Activated CD4-positive, alpha-beta memory T cell treated with anti-CD3 and anti-CD28 coated beads, Interleukin-2, amount 10 ng/mL, durations not matched to agents 7 days and 5 days (primary cell): ENCODE measurements around the gene PAIP2. TPM values are rescaled to one million over a fixed set of nuclear protein-coding genes. Genes with fewer than 3 reads are reported as not detected.
"Not testable (repeated sequence)": the region's sequence is repeated elsewhere in the genome, so short reads cannot be mapped to it uniquely, and the experiment has no call there.

Experiments
- CTCF ChIA-PET: fragments of 350-600 bp; sonication (Branson Sonifier 250); formaldehyde crosslinking; loops from one replicate; lab custom pipeline; 2021; ENCODE audit warnings: antibody characterized with exemption, inconsistent platforms; lab: Charles Lee
- POLR2A ChIA-PET: fragments of 350-600 bp; sonication (Branson Sonifier 250); formaldehyde crosslinking; loops from one replicate; lab custom pipeline; 2021; ENCODE audit warnings: antibody characterized with exemption; lab: Charles Lee
- DNase-seq: peaks from one replicate; pipeline ENCODE4 v3.0.0-alpha.2; 2020
- H3K27ac Mint-ChIP-seq: one replicate; pipeline ENCODE4 v1.8.0; 2021; ENCODE audit warnings: mild to moderate bottlenecking, mixed read lengths
- H3K27me3 Mint-ChIP-seq: one replicate; pipeline ENCODE4 v1.8.0; 2021; ENCODE audit warnings: mixed read lengths
- H3K36me3 Mint-ChIP-seq: one replicate; pipeline ENCODE4 v1.8.0; 2021; ENCODE audit warnings: low read depth, mixed read lengths
- H3K4me1 Mint-ChIP-seq: one replicate; pipeline ENCODE4 v1.8.0; 2021; ENCODE audit warnings: mixed read lengths
- H3K4me3 Mint-ChIP-seq: one replicate; pipeline ENCODE4 v1.8.0; 2021; ENCODE audit warnings: mild to moderate bottlenecking, mixed read lengths
- H3K9me3 Mint-ChIP-seq: one replicate; pipeline ENCODE4 v1.8.0; 2021; ENCODE audit warnings: mixed read lengths
- total RNA-seq, 2 experiments: library from RNA; stranded (reverse); gene quantifications; one replicate each; pipeline ENCODE4 v1.2.3, GENCODE V29; 2021

PAIP2 gene
- total RNA-seq, 2 experiments from 2014 or later: 127 to 130 TPM

DNA sequence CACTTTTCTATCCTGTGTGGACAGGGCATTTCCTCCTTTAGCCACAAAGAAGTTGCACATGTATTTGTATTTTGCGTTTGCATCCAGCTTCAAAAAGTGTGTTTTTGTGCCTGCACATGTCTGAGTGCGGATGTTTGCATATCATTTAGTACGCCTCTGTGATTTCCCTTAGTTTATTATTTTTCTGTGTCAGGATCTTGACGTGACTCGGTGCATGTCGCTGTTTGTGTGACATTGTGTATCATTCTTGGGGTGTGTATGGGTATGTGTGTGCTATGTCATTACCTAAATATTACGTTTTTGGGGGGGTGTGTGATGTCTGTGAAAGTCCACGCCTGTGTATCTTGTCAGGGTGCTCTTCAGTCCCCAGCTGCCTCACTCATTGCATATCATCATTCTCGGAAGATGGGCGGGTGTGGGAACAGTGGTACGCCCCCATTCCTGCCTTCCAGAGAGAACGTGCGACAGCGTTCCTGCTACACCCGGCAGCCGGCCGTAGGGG is 416 bp upstream of the PAIP2 start:
- Mint-ChIP-seq H3K4me1 (peaks cover 49% of the 10 kb centered on the region), H3K9me3 (no peaks in the 10 kb centered on the region), H3K27me3 (no peaks in the 10 kb centered on the region), H3K27ac (peak overlapping the region; percentile 99), H3K4me3 (peak overlapping the region; percentile 98), H3K36me3 (peaks cover 25% of the 10 kb centered on the region)
- no peak for DNase-seq
- POLR2A ChIA-PET: interaction anchor here (0.8 to 3.8 kb wide), 37 partner anchors 9 to 793 kb away, joined by 3 to 122 read pairs (median 6); partner anchors contain the start of genes HSPA9, MATR3, MZB1 and PROB1
- CTCF ChIA-PET: interaction anchor here (0.8 to 3.2 kb wide), 14 partner anchors 8 to 798 kb away, joined by 3 to 23 read pairs (median 5); partner anchors contain the start of genes ETF1, MATR3 and MZB1

DNA sequence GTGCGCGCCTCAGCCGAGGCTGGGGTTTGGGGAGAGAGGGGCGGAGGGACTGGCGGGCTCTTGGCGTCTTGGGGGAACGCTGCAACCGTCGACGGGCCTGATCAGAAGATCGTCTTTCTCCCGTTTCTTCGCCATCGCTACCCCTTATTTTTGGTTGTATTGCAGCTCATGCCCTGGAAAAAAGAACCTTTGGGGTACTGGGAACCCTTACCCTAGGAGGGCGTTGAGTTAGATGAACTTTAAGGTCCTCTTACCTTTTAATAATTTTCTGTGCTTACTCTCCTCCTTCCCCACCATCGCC is 719 bp downstream of the PAIP2 start:
- peaks cover 29% of the 10 kb centered on the region for H3K36me3 Mint-ChIP-seq
- DNase-seq: no peak
- H3K4me1 Mint-ChIP-seq: peaks cover 49% of the 10 kb centered on the region
- peak overlapping the region; percentile 98 for H3K4me3 Mint-ChIP-seq
- ChIA-PET CTCF (interaction anchor here (0.7 to 3.2 kb wide), 14 partner anchors 9 to 553 kb away, joined by 3 to 23 read pairs (median 5); partner anchors contain the start of genes MATR3 and MZB1), POLR2A (interaction anchor here (0.7 to 3.8 kb wide), 44 partner anchors 9 to 799 kb away, joined by 3 to 122 read pairs (median 6); partner anchors contain the start of genes ETF1, HSPA9, MATR3 and MZB1)
- peak overlapping the region; percentile 99 for H3K27ac Mint-ChIP-seq
- no peaks in the 10 kb centered on the region for H3K9me3 Mint-ChIP-seq
- no peaks in the 10 kb centered on the region for H3K27me3 Mint-ChIP-seq

DNA sequence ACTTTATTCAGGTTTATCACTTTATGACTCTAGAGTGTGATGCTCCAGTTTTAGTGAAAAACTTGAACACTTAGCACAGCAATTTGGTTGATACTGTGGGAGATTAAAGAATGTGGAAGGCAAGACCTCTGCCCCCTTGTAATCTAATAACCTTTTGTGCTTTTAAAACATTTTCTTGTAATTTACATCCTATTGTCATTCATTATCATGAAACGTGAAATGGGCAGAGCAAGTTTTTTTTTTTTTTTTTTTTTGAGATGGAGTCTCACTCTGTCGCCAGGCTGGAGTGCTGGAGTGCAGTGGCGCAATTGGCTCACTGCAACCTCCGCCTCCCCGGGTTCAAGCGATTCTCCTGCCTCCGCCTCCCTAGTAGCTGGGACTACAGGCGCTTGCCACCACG is 1.8 kb downstream of the PAIP2 start:
- no peak for DNase-seq
- CTCF ChIA-PET: interaction anchor here (0.9 to 1.2 kb wide), 2 partner anchors 10 to 25 kb away, joined by 3 read pairs; no protein-coding TSS in a partner anchor
- peaks cover 49% of the 10 kb centered on the region for H3K4me1 Mint-ChIP-seq
- H3K4me3 Mint-ChIP-seq: peak overlapping the region; percentile 98
- no peaks in the 10 kb centered on the region for H3K9me3 Mint-ChIP-seq
- H3K27me3 Mint-ChIP-seq: no peaks in the 10 kb centered on the region
- H3K27ac Mint-ChIP-seq: peak overlapping the region; percentile 99
- POLR2A ChIA-PET: interaction anchor here (3.3 kb wide), 1 partner anchor 49 kb away, joined by 7 read pairs; no protein-coding TSS in a partner anchor
- peaks cover 29% of the 10 kb centered on the region for H3K36me3 Mint-ChIP-seq

DNA sequence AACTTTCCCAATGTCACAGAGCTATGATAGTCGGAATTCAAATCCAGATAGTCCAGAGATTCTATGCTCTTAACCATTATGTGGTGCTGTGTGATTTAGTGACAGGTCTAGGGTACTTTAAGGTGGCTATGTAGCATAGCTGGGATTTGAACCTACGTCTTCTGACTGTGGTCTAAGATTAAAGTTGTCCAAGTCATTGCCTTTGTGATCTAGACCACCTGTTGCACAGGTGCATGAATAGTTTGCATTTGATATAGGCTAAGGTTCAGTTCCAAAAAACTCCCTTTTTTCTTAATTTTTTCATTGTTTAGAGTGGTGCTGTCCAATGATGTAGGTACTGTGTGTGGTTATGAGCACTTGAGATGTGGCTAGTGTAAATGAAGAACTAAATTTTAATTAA is 2.5 kb downstream of the PAIP2 start:
- no peak for DNase-seq
- CTCF ChIA-PET: interaction anchor here (0.9 to 1.2 kb wide), 2 partner anchors 9 to 25 kb away, joined by 3 read pairs; no protein-coding TSS in a partner anchor
- H3K27ac Mint-ChIP-seq: no peak overlapping the region
- peaks cover 34% of the 10 kb centered on the region for H3K36me3 Mint-ChIP-seq
- no peaks in the 10 kb centered on the region for H3K27me3 Mint-ChIP-seq
- no peak overlapping the region for H3K4me3 Mint-ChIP-seq
- no peaks in the 10 kb centered on the region for H3K9me3 Mint-ChIP-seq
- POLR2A ChIA-PET: interaction anchor here (3.3 kb wide), 1 partner anchor 48 kb away, joined by 7 read pairs; no protein-coding TSS in a partner anchor
- H3K4me1 Mint-ChIP-seq: peaks cover 49% of the 10 kb centered on the region

DNA sequence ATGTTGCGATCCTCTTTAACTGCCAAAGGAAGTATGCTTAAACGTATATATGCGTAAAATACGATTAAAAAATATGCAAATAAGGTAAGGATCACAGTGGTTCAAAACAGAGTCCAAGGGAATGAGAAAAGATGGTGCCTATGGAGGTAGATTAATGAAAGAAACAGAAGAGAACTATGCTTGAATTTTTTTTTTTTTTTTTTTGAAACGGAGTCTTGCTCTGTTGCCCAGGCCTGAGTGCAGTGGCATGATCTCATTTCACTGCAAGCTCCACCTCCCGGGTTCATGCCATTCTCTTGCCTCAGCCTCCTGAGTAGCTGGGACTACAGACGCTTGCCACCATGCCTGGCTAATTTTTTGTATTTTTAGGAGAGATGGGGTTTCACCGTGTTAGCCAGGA is 3.8 kb downstream of the PAIP2 start:
- POLR2A ChIA-PET: interaction anchor here (3.3 kb wide), 1 partner anchor 47 kb away, joined by 7 read pairs; no protein-coding TSS in a partner anchor

DNA sequence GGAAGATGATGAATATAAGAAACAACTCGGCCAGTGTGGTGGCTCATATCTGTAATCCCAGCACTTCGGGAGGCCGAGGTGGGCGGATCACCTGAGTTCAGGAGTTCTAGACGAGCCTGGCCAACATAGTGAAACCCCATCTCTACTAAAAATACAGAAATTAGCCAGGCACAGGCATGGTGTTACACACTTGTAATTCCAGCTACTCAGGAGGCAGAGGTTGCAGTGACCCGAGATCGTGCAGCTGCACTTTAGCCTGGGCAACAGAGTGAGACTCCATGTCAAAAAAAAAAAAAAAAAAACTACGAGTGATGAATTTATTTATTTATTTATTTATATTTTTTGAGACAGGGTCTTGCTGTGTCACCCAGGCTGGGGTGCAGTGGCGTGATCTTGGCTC is 6.2 kb downstream of the PAIP2 start:
- H3K27ac Mint-ChIP-seq, H3K4me3 Mint-ChIP-seq, H3K27me3 Mint-ChIP-seq, H3K9me3 Mint-ChIP-seq, DNase-seq, CTCF ChIA-PET: not testable (repeated sequence)
- Mint-ChIP-seq H3K36me3 (peaks cover 37% of the 10 kb centered on the region), H3K4me1 (peaks cover 28% of the 10 kb centered on the region)
- POLR2A ChIA-PET: interaction anchor here (1.3 kb wide), 1 partner anchor 11 kb away, joined by 3 read pairs; no protein-coding TSS in a partner anchor

More for the DNA sequence above, 3.8 kb downstream of the PAIP2 start:
- H3K27ac Mint-ChIP-seq, CTCF ChIA-PET, H3K27me3 Mint-ChIP-seq, H3K9me3 Mint-ChIP-seq, H3K4me3 Mint-ChIP-seq, DNase-seq: not testable (repeated sequence)
- Mint-ChIP-seq H3K4me1 (peaks cover 43% of the 10 kb centered on the region), H3K36me3 (peaks cover 34% of the 10 kb centered on the region)

DNA sequence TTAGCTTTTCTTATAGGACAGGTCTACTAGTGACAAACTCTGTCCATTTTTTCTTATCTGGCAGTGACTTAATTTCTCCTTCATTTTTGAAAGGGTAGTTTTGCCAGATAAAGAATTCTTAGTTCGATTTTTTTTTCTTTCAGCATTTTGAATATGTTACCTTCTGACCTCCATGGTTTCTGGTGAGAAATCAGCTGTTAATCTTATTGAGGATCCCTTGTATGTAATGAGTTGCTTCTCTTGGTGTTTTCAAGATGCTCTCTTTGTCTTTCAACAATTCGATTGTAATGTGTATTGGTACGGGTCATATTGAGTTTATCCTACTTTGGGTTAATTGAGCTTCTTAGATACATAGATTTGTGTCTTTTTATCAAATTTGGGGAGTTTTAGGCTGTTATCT is 12.5 kb downstream of the PAIP2 start:
- Mint-ChIP-seq H3K36me3 (peaks cover 30% of the 10 kb centered on the region), H3K4me3 (no peak overlapping the region), H3K4me1 (peaks cover 7% of the 10 kb centered on the region), H3K27ac (no peak overlapping the region), H3K27me3 (no peaks in the 10 kb centered on the region), H3K9me3 (peaks cover 4% of the 10 kb centered on the region)
- ChIA-PET POLR2A (interaction anchor here (2.2 kb wide), 1 partner anchor 12 kb away, joined by 9 read pairs; the partner anchor contains the start of gene PAIP2), CTCF (interaction anchor here (0.5 kb wide), 1 partner anchor 84 kb away, joined by 3 read pairs; no protein-coding TSS in a partner anchor)
- DNase-seq: no peak

DNA sequence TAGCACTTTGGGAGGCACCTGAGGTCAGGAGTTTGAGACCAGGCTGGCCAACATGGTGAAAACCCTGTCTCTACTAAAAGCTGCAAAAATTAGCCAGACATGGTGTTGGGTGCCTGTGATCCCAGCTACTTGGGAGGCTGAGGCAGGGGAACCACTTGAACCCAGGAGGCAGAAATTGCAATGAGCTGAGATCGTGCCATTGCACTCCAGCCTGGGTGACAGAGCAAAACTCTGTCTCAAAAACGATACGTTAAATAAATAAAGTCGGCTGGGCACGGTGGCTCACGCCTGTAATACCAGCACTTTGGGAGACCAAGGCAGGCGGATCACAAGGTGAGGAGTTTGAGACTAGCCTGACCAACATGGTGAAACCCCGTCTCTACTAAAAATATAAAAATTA is 14.2 kb downstream of the PAIP2 start:
- POLR2A ChIA-PET: interaction anchor here (1.2 kb wide), 1 partner anchor 14 kb away, joined by 5 read pairs; the partner anchor contains the start of gene PAIP2
- H3K9me3 Mint-ChIP-seq, H3K27ac Mint-ChIP-seq, H3K4me3 Mint-ChIP-seq, DNase-seq, H3K27me3 Mint-ChIP-seq, CTCF ChIA-PET, H3K4me1 Mint-ChIP-seq: not testable (repeated sequence)
- H3K36me3 Mint-ChIP-seq: peaks cover 33% of the 10 kb centered on the region

DNA sequence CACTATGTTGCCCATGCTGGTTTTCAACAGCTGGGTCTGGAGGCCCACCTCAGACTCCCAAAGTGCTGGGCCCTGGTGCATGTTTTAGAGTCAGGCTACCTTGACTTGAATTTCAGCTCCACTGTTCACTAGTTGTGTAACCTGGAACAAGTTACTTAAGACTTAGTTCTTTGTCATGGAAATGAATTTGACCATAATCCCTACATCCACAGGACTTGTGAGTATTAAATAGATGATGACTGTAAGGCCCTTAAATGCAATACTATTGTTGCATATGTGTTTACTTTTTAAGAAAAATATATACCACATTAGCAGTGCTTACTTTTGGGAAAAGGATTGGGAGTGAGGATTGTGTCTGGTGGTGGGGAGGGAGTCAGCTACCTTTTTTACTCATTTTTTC is 16.4 kb downstream of the PAIP2 start:
- no peak for DNase-seq
- Mint-ChIP-seq H3K27me3 (no peaks in the 10 kb centered on the region), H3K36me3 (peaks cover 29% of the 10 kb centered on the region), H3K27ac (no peak overlapping the region), H3K9me3 (peaks cover 4% of the 10 kb centered on the region), H3K4me3 (no peak overlapping the region), H3K4me1 (peaks cover 8% of the 10 kb centered on the region)
- ChIA-PET POLR2A (no interaction called here), CTCF (no interaction called here)

DNA sequence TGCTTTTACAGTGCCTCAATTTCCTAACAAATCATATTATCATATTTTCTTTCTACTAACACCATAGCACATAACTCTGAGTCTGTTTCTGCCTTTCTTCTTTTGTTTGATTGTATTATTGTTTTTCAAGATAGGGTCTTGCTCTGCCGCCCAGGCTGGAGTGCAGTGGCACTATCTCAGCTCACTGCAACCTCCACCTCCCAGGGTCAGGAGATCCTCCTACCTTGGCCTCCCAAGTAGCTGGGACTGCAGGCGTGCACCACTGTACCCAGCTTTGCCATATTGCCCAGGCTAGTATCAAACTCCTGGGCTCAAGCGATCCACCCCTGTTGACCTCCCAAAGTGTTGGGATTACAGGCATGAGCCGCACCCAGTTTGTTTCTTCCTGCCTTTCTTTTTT is 18.7 kb downstream of the PAIP2 start:
- H3K4me1 Mint-ChIP-seq: peaks cover 15% of the 10 kb centered on the region
- ChIA-PET POLR2A (no interaction called here), CTCF (no interaction called here)
- no peaks in the 10 kb centered on the region for H3K27me3 Mint-ChIP-seq
- no peaks in the 10 kb centered on the region for H3K9me3 Mint-ChIP-seq
- H3K36me3 Mint-ChIP-seq: peaks cover 35% of the 10 kb centered on the region
- no peak overlapping the region for H3K4me3 Mint-ChIP-seq
- no peak overlapping the region for H3K27ac Mint-ChIP-seq
- no peak for DNase-seq

DNA sequence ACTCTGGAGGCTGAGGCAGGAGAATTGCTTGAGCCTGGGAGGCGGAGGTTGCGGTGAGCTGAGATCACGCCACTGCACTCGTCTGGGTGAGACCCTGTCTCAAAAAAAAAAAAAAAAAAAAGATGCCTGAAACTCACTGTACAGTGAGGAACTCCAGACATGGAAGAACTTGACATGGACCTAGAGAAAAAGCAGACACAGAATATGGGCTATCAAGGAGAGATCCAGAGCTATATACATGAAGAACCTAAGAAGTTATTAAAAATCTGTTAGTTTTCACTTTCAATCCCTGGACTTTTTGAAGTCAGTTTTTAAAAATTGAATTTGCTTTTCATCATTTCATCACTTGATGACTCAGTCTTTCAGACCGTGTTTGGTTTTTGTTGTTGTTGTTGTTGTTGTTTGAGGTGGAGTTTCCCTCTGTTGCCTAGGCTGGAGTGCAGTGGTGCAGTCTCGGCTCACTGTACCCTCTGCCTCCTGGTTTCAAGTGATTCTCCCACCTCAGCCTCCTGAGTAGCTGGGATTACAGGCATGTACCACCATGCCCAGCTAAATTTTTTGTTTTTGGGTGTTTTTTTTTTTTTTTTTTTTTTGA is 20.3 kb downstream of the PAIP2 start:
- H3K36me3 Mint-ChIP-seq: peaks cover 42% of the 10 kb centered on the region
- H3K4me3 Mint-ChIP-seq: no peak overlapping the region
- ChIA-PET POLR2A (interaction anchor here (1.4 kb wide), 1 partner anchor 20 kb away, joined by 4 read pairs; the partner anchor contains the start of gene PAIP2), CTCF (interaction anchor here (0.5 to 1.1 kb wide), 3 partner anchors 58 to 963 kb away, joined by 4 to 7 read pairs (median 4); no protein-coding TSS in a partner anchor)
- H3K27me3 Mint-ChIP-seq: no peaks in the 10 kb centered on the region
- no peaks in the 10 kb centered on the region for H3K9me3 Mint-ChIP-seq
- peaks cover 14% of the 10 kb centered on the region for H3K4me1 Mint-ChIP-seq
- no peak overlapping the region for H3K27ac Mint-ChIP-seq
- DNase-seq: no peak

DNA sequence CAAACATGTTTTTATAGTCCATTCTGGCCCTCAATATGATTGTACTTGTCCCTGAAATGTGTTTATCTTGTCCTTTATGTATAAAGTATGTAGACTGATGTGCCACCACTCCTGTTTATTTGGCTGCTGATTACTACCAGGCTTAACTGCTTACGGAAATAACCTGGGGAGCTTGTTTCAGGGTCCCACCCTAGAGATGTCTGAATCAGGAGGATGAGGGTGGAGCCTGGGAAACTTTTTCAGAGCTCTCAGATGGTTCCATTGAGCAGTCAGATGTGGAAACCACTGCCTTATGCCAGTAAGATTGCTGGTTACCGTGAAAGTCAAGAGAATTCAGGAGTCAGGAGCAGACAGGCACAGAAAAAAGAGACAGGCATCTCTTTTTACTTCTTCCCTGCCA is 22.3 kb downstream of the PAIP2 start:
- no peak overlapping the region for H3K27ac Mint-ChIP-seq
- H3K9me3 Mint-ChIP-seq: no peaks in the 10 kb centered on the region
- H3K4me3 Mint-ChIP-seq: no peak overlapping the region
- H3K4me1 Mint-ChIP-seq: peaks cover 11% of the 10 kb centered on the region
- ChIA-PET CTCF (no interaction called here), POLR2A (interaction anchor here (1.3 kb wide), 1 partner anchor 26 kb away, joined by 3 read pairs; the partner anchor contains the start of gene MZB1)
- no peak for DNase-seq
- peaks cover 41% of the 10 kb centered on the region for H3K36me3 Mint-ChIP-seq
- no peaks in the 10 kb centered on the region for H3K27me3 Mint-ChIP-seq

DNA sequence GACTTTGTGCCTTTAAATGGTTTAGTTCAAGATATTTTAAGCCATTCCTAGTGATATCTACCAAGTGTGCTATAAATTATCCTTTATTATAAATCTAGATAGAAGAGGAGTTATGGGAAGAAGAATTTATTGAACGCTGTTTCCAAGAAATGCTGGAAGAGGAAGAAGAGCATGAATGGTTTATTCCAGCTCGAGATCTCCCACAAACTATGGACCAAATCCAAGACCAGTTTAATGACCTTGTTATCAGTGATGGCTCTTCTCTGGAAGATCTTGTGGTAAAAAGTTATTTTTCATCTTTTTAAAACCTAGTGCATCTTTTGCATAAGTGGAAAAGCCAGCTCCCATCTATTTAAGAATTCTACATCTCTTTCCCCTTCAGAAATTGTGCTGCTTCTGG is 22.8 kb downstream of the PAIP2 start:
- POLR2A ChIA-PET: interaction anchor here (1.3 kb wide), 1 partner anchor 25 kb away, joined by 3 read pairs; the partner anchor contains the start of gene MZB1
- no peak overlapping the region for H3K27ac Mint-ChIP-seq

More for the DNA sequence above, 22.8 kb downstream of the PAIP2 start:
- no peak for DNase-seq
- Mint-ChIP-seq H3K9me3 (no peaks in the 10 kb centered on the region), H3K4me3 (no peak overlapping the region), H3K36me3 (peaks cover 45% of the 10 kb centered on the region), H3K27me3 (no peaks in the 10 kb centered on the region), H3K4me1 (peaks cover 11% of the 10 kb centered on the region)
- CTCF ChIA-PET: no interaction called here
